ENCODE measurements around the gene MAN2A1.

The MAN2A1 gene

GRCh38 chr5:109741390-109741789 is 51.7 kb downstream of the MAN2A1 start:
- TF ChIP-seq CTCF (IDR thresholded peaks at IDR 0.05; ENCODE audit: low read length) (no peak), EZH2 (IDR thresholded peaks at IDR 0.05; ENCODE audit: borderline replicate concordance, low read length) (no peak)
- Histone ChIP-seq H3K4me2 (ENCODE audit: low read length) (no peak overlapping the region), H3K9me3 (ENCODE audit: low read length) (no peaks in the 10 kb centered on the region), H3K27ac (ENCODE audit: low read depth, low read length, poor library complexity, severe bottlenecking) (no peak overlapping the region), H3F3A (ENCODE audit: insufficient read depth, low read length) (no peaks in the 10 kb centered on the region), H3K36me3 (ENCODE audit: insufficient read depth, low read length) (peaks cover 26% of the 10 kb centered on the region), H3K27me3 (ENCODE audit: insufficient read depth, low read length) (no peaks in the 10 kb centered on the region), H4K20me1 (ENCODE audit: insufficient read depth, low read length) (no peaks in the 10 kb centered on the region), H2AFZ (ENCODE audit: low read length) (no peak overlapping the region), H3K9me2 (ENCODE audit: low read depth, low read length) (no peaks in the 10 kb centered on the region), H3K79me2 (ENCODE audit: insufficient read depth, low read length) (no peaks in the 10 kb centered on the region; the same call in 1 of the 2 replicates), H3K4me1 (ENCODE audit: insufficient read depth, low read length, severe bottlenecking) (peaks cover 14% of the 10 kb centered on the region), H3K9ac (ENCODE audit: low read length) (no peak overlapping the region), H3K4me3 (ENCODE audit: low read depth, low read length, poor library complexity, severe bottlenecking) (no peak overlapping the region)

- no peak for TF ChIP-seq EZH2 (IDR thresholded peaks at IDR 0.05; ENCODE audit: borderline replicate concordance, low read length)
- TF ChIP-seq CTCF (IDR thresholded peaks at IDR 0.05; ENCODE audit: low read length): no peak
- H3K9me2 ChIP-seq (ENCODE audit: low read depth, low read length): no peaks in the 10 kb centered on the region
- H3K27me3 ChIP-seq (ENCODE audit: insufficient read depth, low read length): no peaks in the 10 kb centered on the region
- H3K4me1 ChIP-seq (ENCODE audit: insufficient read depth, low read length, severe bottlenecking): peaks cover 14% of the 10 kb centered on the region
- no peaks in the 10 kb centered on the region for H4K20me1 ChIP-seq (ENCODE audit: insufficient read depth, low read length)
- H3K4me2 ChIP-seq (ENCODE audit: low read length): no peak overlapping the region
- H3K4me3 ChIP-seq (ENCODE audit: low read depth, low read length, poor library complexity, severe bottlenecking): no peak overlapping the region
- no peak overlapping the region for H3K27ac ChIP-seq (ENCODE audit: low read depth, low read length, poor library complexity, severe bottlenecking)
- no peak overlapping the region for H3K9ac ChIP-seq (ENCODE audit: low read length)
- no peaks in the 10 kb centered on the region for H3K9me3 ChIP-seq (ENCODE audit: low read length)
- H3K36me3 ChIP-seq (ENCODE audit: insufficient read depth, low read length): peaks cover 26% of the 10 kb centered on the region
- no peaks in the 10 kb centered on the region for H3K79me2 ChIP-seq (ENCODE audit: insufficient read depth, low read length)
- H3F3A ChIP-seq (ENCODE audit: insufficient read depth, low read length): no peaks in the 10 kb centered on the region
- H2AFZ ChIP-seq (ENCODE audit: low read length): no peak overlapping the region
Observed at GRCh38 chr5:109743041-109743531, 53.4 kb downstream of the MAN2A1 start.

GRCh38 chr5:109743770-109744212 is 54.1 kb downstream of the MAN2A1 start:
- H3K4me2 ChIP-seq (ENCODE audit: low read length): no peak overlapping the region
- H3K36me3 ChIP-seq (ENCODE audit: insufficient read depth, low read length): peaks cover 26% of the 10 kb centered on the region
- no peaks in the 10 kb centered on the region for H3K27me3 ChIP-seq (ENCODE audit: insufficient read depth, low read length)
- H3K9me3 ChIP-seq (ENCODE audit: low read length): no peaks in the 10 kb centered on the region
- H2AFZ ChIP-seq (ENCODE audit: low read length): no peak overlapping the region
- no peaks in the 10 kb centered on the region for H3K79me2 ChIP-seq (ENCODE audit: insufficient read depth, low read length)
- peaks cover 14% of the 10 kb centered on the region for H3K4me1 ChIP-seq (ENCODE audit: insufficient read depth, low read length, severe bottlenecking)
- H3K4me3 ChIP-seq (ENCODE audit: low read depth, low read length, poor library complexity, severe bottlenecking): no peak overlapping the region
- TF ChIP-seq CTCF (IDR thresholded peaks at IDR 0.05; ENCODE audit: low read length): no peak
- no peak for TF ChIP-seq EZH2 (IDR thresholded peaks at IDR 0.05; ENCODE audit: borderline replicate concordance, low read length)
- no peak overlapping the region for H3K27ac ChIP-seq (ENCODE audit: low read depth, low read length, poor library complexity, severe bottlenecking)
- H3F3A ChIP-seq (ENCODE audit: insufficient read depth, low read length): no peaks in the 10 kb centered on the region
- H3K9ac ChIP-seq (ENCODE audit: low read length): no peak overlapping the region
- no peaks in the 10 kb centered on the region for H3K9me2 ChIP-seq (ENCODE audit: low read depth, low read length)
- no peaks in the 10 kb centered on the region for H4K20me1 ChIP-seq (ENCODE audit: insufficient read depth, low read length)
